Mucosa of descending colon (tissue), 3 donors: ENCODE results near the gene USP36. TPM values are rescaled to one million over a fixed set of nuclear protein-coding genes. Genes with fewer than 3 reads are reported as not detected.
A peak's percentile ranks its signal among the peaks of the same experiment; 100 is the strongest.

Experiments
- ATAC-seq: fragments of 200-7000 bp; cut with Tn5 transposase; one replicate; pipeline ENCODE4 v1.9.1; 2020; ENCODE audit warnings: mild to moderate bottlenecking, moderate library complexity
- DNase-seq, 3 donors: peaks; one replicate each; pipeline ENCODE4 v3.0.0-alpha.2; 2020
- H3K36me3 ChIP-seq: fragments of 200-600 bp; one replicate; pipeline ENCODE4 v1.8.0; 2021; ENCODE audit warnings: low read depth, mild to moderate bottlenecking
- H3K4me1 ChIP-seq: fragments of 200-600 bp; one replicate; pipeline ENCODE4 v1.8.0; 2021; ENCODE audit warnings: low read depth, mild to moderate bottlenecking
- H3K4me3 ChIP-seq: fragments of 200-600 bp; one replicate; pipeline ENCODE4 v1.8.0; 2021; ENCODE audit warnings: mild to moderate bottlenecking
- H3K9me3 ChIP-seq: fragments of 200-600 bp; one replicate; pipeline ENCODE4 v1.8.0; 2021; ENCODE audit warnings: mild to moderate bottlenecking
- intact Hi-C, 2 donors: fragments of 100-400 bp; cut with DNase I in 1 of 2; cut with micrococcal nuclease in 1 of 2; formaldehyde crosslinking; loops; one replicate each; pipeline versions ENCODE4 v1.11.0 to v1.11.1; 2022; cut with DNase I, micrococcal nuclease
- total RNA-seq, 3 donors: library from RNA; stranded (reverse); fragmentation: NEBNext Ultra II Directional in 2 of 3; extraction: Animal tissue kit (Norgen Biotek cat#: 25700) in 2 of 3; gene quantifications; one replicate each; pipeline versions ENCODE4 v1.2.1 to v1.2.4, GENCODE V29; 2021 to 2023
- TF ChIP-seq, protein P1 (sequence below): fragments of 200-600 bp; IDR thresholded peaks from one replicate; pipeline ENCODE4 v1.8.0; 2022; ENCODE audit warnings: antibody characterized with exemption, mild to moderate bottlenecking
- donor health status: DM: no; HTN: no; CAD: no; lungs with moderate emphysema.
- donor health status: DM: no; HTN: no; CAD: no.
- donor health status: DM: no; HTN: yes; CAD: no.

Gene USP36
- total RNA-seq, 3 donors from 2014 or later: 36.0 to 67.7 (median 41.4) TPM

DNA sequence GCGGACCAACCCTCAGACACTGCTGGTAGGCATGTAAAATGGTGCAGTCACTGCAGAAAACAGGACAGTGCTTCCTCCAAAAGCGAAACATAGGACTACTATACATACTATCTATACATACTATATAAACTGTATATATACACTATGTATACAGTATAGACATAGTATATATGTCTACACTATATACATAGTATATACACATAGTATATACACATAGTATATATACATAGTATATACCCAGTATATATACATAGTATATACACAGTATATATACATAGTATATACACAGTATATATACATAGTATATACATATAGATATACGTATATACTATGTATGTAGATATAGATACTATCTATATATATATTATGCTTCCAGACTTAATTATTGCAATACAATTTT, 6.4 kb upstream of the USP36 start:
- ATAC-seq: no peak
- TF ChIP-seq, protein P1, sequence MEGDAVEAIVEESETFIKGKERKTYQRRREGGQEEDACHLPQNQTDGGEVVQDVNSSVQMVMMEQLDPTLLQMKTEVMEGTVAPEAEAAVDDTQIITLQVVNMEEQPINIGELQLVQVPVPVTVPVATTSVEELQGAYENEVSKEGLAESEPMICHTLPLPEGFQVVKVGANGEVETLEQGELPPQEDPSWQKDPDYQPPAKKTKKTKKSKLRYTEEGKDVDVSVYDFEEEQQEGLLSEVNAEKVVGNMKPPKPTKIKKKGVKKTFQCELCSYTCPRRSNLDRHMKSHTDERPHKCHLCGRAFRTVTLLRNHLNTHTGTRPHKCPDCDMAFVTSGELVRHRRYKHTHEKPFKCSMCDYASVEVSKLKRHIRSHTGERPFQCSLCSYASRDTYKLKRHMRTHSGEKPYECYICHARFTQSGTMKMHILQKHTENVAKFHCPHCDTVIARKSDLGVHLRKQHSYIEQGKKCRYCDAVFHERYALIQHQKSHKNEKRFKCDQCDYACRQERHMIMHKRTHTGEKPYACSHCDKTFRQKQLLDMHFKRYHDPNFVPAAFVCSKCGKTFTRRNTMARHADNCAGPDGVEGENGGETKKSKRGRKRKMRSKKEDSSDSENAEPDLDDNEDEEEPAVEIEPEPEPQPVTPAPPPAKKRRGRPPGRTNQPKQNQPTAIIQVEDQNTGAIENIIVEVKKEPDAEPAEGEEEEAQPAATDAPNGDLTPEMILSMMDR: no peak

DNA sequence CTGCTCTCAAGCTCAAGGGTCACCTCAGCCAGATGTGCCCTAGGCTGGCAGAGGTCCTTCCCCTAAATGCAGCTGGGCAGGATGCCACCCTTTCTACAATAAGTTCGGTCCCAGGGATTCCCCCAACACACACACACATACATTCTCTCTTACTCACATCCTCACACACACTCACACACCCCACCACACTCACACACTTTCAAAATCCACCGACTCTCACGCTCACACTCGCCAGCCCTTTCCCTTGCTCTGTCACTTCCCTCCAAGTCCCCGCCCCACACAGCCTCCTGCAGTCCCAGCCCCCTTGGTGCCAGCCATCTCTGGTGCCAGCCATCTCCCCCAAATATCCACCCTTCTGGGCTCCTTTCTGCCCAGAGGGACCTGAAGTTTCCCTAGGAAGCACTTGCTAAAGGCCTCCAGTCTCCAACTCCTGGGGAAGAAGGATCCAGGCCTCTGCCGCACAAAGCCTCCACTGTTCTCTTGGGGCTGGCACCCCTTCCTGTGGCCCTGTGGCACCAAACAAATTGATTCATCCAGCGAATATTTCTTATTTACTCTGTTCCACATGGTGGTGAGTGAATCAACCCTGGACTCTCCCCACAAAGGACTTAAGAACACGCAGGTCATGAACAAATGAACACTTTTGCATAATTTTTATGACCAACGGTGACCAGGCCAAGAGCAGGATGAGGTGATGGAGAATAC, 3.8 kb upstream of the USP36 start:
- intact Hi-C loops: no loop called here
- no peak for DNase-seq
- Histone ChIP-seq H3K4me1 (peaks cover 2% of the 10 kb centered on the region), H3K9me3 (no peaks in the 10 kb centered on the region), H3K4me3 (no peak overlapping the region), H3K36me3 (peaks cover 3% of the 10 kb centered on the region)
- TF ChIP-seq, protein P1: no peak
- ATAC-seq: no peak

More for the DNA sequence above, 6.4 kb upstream of the USP36 start:
- intact Hi-C loops: no loop called here
- Histone ChIP-seq H3K4me1 (no peaks in the 10 kb centered on the region), H3K4me3 (no peak overlapping the region), H3K36me3 (no peaks in the 10 kb centered on the region), H3K9me3 (no peaks in the 10 kb centered on the region)
- no peak for DNase-seq

DNA sequence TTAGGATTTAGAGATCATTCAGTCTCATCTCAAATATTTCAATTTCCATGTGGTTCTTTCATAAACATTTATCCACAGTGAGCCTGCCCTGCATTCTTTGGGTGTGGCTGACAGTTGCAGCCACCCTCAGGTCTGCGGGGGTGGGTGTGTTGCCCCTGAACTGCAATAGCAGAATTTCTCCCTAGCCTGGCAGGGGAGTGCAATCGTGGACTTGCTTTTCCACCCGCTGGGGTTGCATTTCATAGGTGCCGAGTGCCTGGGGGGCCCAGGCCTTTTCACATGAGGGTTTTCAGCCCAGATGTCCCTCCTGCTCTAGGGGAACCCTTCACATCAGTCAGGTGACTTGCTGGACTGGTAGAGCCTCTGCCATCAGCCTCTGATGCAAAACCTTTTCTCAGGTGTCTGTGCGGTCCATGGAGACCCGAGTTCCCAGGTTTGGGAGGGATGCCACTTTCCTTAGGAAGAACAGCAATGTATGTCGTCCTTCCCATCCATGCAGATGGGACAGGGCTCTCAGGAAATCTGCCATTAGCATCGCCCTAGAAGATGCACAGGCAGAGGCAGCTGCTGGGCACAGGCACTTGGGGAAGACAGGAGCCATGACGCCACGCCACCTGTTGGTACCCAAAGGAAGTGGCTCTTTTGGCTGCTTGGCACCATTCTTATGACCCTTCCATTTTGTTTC, 2.4 kb upstream of the USP36 start:
- no peak overlapping the region for H3K4me3 ChIP-seq
- peaks cover 13% of the 10 kb centered on the region for H3K4me1 ChIP-seq
- peaks cover 3% of the 10 kb centered on the region for H3K36me3 ChIP-seq
- TF ChIP-seq, protein P1: peak; percentile 49
- no peaks in the 10 kb centered on the region for H3K9me3 ChIP-seq
- ATAC-seq: no peak
- peak in 2 of 3 donors; percentile 52 to 57 for DNase-seq
- intact Hi-C loops: no loop called here

GRCh38 chr17:78840530-78840779, 159 bp downstream of the USP36 start:
- ATAC-seq: peak; percentile 34
- Histone ChIP-seq H3K36me3 (peaks cover 5% of the 10 kb centered on the region), H3K4me3 (peak overlapping the region; percentile 78), H3K9me3 (no peaks in the 10 kb centered on the region), H3K4me1 (peaks cover 13% of the 10 kb centered on the region)
- intact Hi-C loops: no loop called here
- TF ChIP-seq, protein P1: no peak
- DNase-seq: no peak

DNA sequence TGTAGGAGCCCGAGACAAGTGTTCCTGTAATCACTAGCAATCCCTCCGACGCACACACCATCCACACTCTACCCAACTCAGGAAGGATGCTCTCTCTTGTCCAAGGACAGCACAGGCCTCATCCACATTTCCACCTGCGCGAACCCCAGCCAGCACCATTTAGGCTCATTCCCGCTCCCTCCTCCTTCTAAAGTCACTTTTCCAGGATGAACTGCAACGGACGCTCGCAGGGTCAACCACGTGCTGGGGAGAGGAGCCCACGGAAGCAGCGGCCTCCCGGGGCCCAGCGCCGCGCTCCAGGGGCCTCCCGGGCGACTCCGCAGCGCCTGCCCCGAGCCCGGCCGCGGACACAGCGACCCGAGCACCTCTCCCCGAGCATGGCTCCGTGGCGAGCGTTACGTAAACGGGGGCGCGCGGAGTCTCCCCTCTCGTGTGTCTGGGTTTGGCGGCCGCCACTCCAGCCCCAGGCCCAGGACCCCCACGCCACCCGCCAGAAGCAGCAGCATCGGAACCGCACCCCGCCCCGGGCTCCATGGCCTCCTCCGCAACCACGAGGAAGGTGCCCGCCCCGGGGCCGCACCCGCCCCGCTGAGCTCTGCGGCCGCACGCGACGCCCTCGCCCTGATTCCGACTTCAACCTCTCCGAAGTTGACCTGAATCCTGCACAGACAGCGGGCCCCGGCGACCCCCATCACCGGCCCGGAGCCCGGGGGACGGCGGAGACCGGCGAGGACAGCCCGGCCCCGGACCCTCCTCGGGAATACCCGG, 668 bp downstream of the USP36 start:
- ATAC-seq (peak; percentile 56), DNase-seq (peak; percentile 59 to 80 (median 79))
- TF ChIP-seq, protein P1: no peak
- peaks cover 13% of the 10 kb centered on the region for H3K4me1 ChIP-seq
- intact Hi-C loops: no loop called here
- peak overlapping the region; percentile 78 for H3K4me3 ChIP-seq
- H3K9me3 ChIP-seq: no peaks in the 10 kb centered on the region
- peaks cover 10% of the 10 kb centered on the region for H3K36me3 ChIP-seq
